ENCODE data around the gene HK1.

HK1 gene

DNA sequence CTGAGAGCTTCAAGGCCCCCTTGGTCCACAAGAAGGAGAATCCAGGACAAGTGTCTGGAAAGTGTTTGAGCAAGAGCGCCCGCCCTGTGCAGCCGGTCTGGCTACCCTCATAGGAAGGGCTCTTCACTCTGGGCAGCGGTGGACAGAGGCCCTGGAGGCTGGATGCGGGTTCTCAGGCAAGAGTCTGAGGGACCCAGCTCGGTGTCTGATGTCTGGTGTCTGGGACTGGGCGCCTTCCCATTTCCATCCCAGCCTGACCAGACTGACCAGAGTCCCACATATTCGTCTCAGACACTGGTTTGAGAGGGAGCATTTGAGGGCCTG, 59.8 kb downstream of the HK1 start:
- TF ChIP-seq, protein P1, sequence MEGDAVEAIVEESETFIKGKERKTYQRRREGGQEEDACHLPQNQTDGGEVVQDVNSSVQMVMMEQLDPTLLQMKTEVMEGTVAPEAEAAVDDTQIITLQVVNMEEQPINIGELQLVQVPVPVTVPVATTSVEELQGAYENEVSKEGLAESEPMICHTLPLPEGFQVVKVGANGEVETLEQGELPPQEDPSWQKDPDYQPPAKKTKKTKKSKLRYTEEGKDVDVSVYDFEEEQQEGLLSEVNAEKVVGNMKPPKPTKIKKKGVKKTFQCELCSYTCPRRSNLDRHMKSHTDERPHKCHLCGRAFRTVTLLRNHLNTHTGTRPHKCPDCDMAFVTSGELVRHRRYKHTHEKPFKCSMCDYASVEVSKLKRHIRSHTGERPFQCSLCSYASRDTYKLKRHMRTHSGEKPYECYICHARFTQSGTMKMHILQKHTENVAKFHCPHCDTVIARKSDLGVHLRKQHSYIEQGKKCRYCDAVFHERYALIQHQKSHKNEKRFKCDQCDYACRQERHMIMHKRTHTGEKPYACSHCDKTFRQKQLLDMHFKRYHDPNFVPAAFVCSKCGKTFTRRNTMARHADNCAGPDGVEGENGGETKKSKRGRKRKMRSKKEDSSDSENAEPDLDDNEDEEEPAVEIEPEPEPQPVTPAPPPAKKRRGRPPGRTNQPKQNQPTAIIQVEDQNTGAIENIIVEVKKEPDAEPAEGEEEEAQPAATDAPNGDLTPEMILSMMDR (IDR thresholded peaks at IDR 0.05; ENCODE audit: control insufficient read depth, extremely low read depth, insufficient read depth), result no peak
- no peak for DNase-seq (ENCODE audit: low read depth)
- no peak overlapping the region for H3K4me3 ChIP-seq (ENCODE audit: low read depth, low read length)

GRCh38 chr10:69338547-69339450, 60.5 kb downstream of the HK1 start:
- DNase-seq (ENCODE audit: low read depth), result no peak
- TF ChIP-seq, protein P1 (IDR thresholded peaks at IDR 0.05; ENCODE audit: control insufficient read depth, extremely low read depth, insufficient read depth), result no peak
- no peak overlapping the region for H3K4me3 ChIP-seq (ENCODE audit: low read depth, low read length)

- no peak overlapping the region for H3K4me3 ChIP-seq (ENCODE audit: low read depth, low read length)
- TF ChIP-seq, protein P1 (IDR thresholded peaks at IDR 0.05; ENCODE audit: control insufficient read depth, extremely low read depth, insufficient read depth), result no peak
- DNase-seq (ENCODE audit: low read depth), result no peak
Observed at GRCh38 chr10:69340695-69341094, 62.4 kb downstream of the HK1 start.

- DNase-seq (ENCODE audit: low read depth), result no peak
- TF ChIP-seq, protein P1 (IDR thresholded peaks at IDR 0.05; ENCODE audit: control insufficient read depth, extremely low read depth, insufficient read depth), result no peak
Observed at GRCh38 chr10:69343905-69344304, 65.6 kb downstream of the HK1 start.

DNA sequence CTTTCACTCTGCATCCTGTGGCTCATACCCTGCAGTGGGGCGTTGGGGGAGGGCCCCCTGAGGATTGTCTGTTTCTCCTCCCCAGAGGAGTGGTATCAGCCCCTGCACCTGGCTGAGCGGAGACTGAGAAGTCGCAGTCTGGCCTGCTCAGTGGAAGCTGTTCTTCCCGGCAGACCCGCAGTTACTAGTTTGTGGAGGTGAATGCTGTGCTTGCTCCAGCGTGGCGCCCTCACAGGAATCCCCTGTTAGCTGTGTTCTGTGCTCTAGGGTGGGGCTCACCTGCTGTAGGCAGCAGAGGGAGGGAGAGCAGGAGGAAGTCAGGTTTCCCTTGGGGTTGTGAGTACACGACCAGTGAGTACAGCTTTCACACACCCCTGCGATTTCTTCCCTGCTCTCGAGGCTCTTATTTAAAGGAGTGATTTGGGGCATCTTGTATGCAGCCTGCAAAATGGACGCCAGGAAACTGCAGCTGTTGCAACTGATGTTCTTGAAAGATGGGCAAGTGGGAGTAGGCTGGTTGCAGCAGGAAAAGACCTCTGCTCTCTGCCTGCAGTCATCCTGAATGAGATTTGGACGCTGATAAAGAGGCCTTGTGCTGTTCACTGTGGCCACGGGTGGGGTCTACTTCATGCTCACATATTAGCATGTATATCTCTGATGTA, 66.4 kb downstream of the HK1 start:
- DNase-seq (ENCODE audit: low read depth), result no peak
- H3K4me3 ChIP-seq (ENCODE audit: low read depth, low read length), result no peak overlapping the region
- TF ChIP-seq, protein P1 (IDR thresholded peaks at IDR 0.05; ENCODE audit: control insufficient read depth, extremely low read depth, insufficient read depth), result no peak

More at GRCh38 chr10:69343905-69344304, 65.6 kb downstream of the HK1 start:
- H3K4me3 ChIP-seq (ENCODE audit: low read depth, low read length), result no peak overlapping the region

DNA sequence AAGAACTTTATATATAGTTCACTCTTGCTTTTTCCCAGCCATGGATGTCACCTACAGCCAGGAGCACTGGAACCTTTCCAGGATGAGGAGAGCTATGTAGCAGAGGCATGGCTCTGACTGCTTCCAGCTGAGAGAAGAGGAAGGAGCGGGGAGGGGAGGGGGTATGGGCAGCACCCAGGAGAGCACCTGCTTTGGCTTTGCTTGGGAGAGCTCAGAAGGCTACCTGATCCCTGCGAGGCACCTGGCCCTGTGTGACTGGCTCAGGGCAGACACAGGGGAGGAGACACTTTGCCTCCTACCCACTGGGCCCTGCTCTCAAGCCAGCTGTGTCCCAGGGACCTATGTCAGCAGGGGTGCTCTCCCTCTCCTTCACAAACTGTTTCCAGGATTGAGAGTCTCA, 67.1 kb downstream of the HK1 start:
- TF ChIP-seq, protein P1 (IDR thresholded peaks at IDR 0.05; ENCODE audit: control insufficient read depth, extremely low read depth, insufficient read depth), result no peak
- H3K4me3 ChIP-seq (ENCODE audit: low read depth, low read length), result no peak overlapping the region
- DNase-seq (ENCODE audit: low read depth), result peak; percentile 40
